K562 (cell line): ENCODE results near the gene S100P. TPM values are rescaled to one million over a fixed set of nuclear protein-coding genes. Genes with fewer than 3 reads are reported as not detected.
A peak's percentile ranks its signal among the peaks of the same experiment; 100 is the strongest.

Experiments
- CCAR2 ChIP-seq: fragments of 200-400 bp; formaldehyde crosslinking; IDR thresholded peaks from 2 replicates; pipeline ENCODE4 v1.6.1; 2017; ENCODE audit warnings: mild to moderate bottlenecking, low read depth, low read length
- CHD7 ChIP-seq: fragments of 200-600 bp; sonication (generic); IDR thresholded peaks from one replicate; pipeline ENCODE4 v1.6.1; 2012; ENCODE audit warnings: mild to moderate bottlenecking, low read depth, low read length, inconsistent platforms
- SMARCE1 ChIP-seq: fragments of 450-650 bp; IDR thresholded peaks from 2 replicates; pipeline ENCODE4 v1.7.1; 2016; ENCODE audit warnings: mild to moderate bottlenecking
- TCF15 ChIP-seq: fragments of 250-450 bp; sonication (Bioruptor Pico); IDR thresholded peaks from 2 replicates; pipeline ENCODE4 v1.8.0; 2022; ENCODE audit warnings: moderate library complexity, mild to moderate bottlenecking, inconsistent platforms
- ZNF24 ChIP-seq: fragments of 450-650 bp; IDR thresholded peaks from 2 replicates; pipeline ENCODE4 v1.6.1; 2016
- ZNF639 ChIP-seq, 2 experiments: fragments of 200-800 bp in 1 of 2; sonication (Bioruptor generic) in 1 of 2; sonication (generic) in 1 of 2; formaldehyde crosslinking in 1 of 2; IDR thresholded peaks in 1 of 2; conservative IDR thresholded peaks in 1 of 2; 2 replicates each; pipeline versions ENCODE4 v1.5.0 to v1.6.1; 2016 to 2020; ENCODE audit warnings: missing compliant biosample characterization in 1 of 2, missing genetic modification characterization in 1 of 2, missing genetic modification reagents in 1 of 2
- polyA plus RNA-seq, 8 experiments: library from polyadenylated mRNA; depleted of rRNA in 4 of 8; stranded (reverse) in 5 of 8; unstranded in 3 of 8; fragments of >200 nt; fragmentation: Nextera tagmentation in 2 of 8; fragmentation: Illumina TruSeq in 1 of 8; extraction: Ambion mirVana in 2 of 8; extraction: Trizol in 1 of 8; gene quantifications; 2 replicates each; pipeline versions ENCODE4 v1.2.1 to v1.2.3, GENCODE V29; 2011 to 2014; ENCODE audit warnings: inconsistent platforms in 1 of 8, missing spikeins in 1 of 8
- total RNA-seq, 7 experiments: library from RNA; depleted of rRNA in 6 of 7; stranded (reverse); fragments of >200 nt in 6 of 7; fragmentation: Illumina TruSeq in 2 of 7; extraction: Trizol in 2 of 7; gene quantifications; 2 replicates each; pipeline versions ENCODE4 v1.2.1 to v1.2.3, GENCODE V29; 2011 to 2021; ENCODE audit warnings: low replicate concordance in 1 of 7
- TF ChIP-seq, protein P1 (sequence below): IDR thresholded peaks from 2 replicates; pipeline ENCODE4 v1.6.1; 2012; ENCODE audit warnings: low read depth, low read length, improper control_type of control experiment, borderline replicate concordance

The S100P gene
- total and polyA plus RNA-seq, 9 of the 15 experiments (the other 6 are each of a cell fraction or from before 2014, with no cell fraction given): 4.1 to 23.8 (median 7.5) TPM

- TF ChIP-seq CHD7: no peak
- peak in 1 of 2 experiments; percentile 86; a peak in 2 of 4 replicates for TF ChIP-seq ZNF639 (CRISPR knock-in tag; conservative IDR thresholded peaks at IDR 0.05 in 1 of 2, IDR thresholded peaks at IDR 0.05 in 1 of 2)
- TF ChIP-seq ZNF24: peak; percentile 44; the same call in 1 of the 2 replicates
- TF ChIP-seq TCF15 (CRISPR knock-in tag): 0 out of 2 replicates have a peak, but pooled peaks have one; percentile 43
- no peak for TF ChIP-seq CCAR2
- TF ChIP-seq, protein P1, sequence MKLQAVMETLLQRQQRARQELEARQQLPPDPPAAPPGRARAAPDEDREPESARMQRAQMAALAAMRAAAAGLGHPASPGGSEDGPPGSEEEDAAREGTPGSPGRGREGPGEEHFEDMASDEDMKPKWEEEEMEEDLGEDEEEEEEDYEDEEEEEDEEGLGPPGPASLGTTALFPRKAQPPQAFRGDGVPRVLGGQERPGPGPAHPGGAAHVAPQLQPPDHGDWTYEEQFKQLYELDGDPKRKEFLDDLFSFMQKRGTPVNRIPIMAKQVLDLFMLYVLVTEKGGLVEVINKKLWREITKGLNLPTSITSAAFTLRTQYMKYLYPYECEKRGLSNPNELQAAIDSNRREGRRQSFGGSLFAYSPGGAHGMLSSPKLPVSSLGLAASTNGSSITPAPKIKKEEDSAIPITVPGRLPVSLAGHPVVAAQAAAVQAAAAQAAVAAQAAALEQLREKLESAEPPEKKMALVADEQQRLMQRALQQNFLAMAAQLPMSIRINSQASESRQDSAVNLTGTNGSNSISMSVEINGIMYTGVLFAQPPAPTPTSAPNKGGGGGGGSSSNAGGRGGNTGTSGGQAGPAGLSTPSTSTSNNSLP: peak; percentile 23; the same call in 1 of the 2 replicates
- TF ChIP-seq SMARCE1: peak; percentile 96
Measured at GRCh38 chr4:6730603-6731317, 37.1 kb downstream of the S100P start (continued).
